OCI-LY7 (cell line): ENCODE measurements around the gene KDM2B. TPM values are rescaled to one million over a fixed set of nuclear protein-coding genes. Genes with fewer than 3 reads are reported as not detected.

Experiments
- BruUV-seq: library from RNA; stranded (reverse); fragments of 400-500 nt; replicated peaks from 2 replicates; lab custom pipeline; 2021; lab: Mats Ljungman, UMichigan
- CTCF ChIA-PET: fragments of 300-600 bp; sonication (Branson Sonifier 250); formaldehyde crosslinking; loops from one replicate; lab custom pipeline; 2022; ENCODE audit warnings: antibody characterized with exemption; ENCODE audit not compliant: unreplicated experiment; lab: Charles Lee
- POLR2A ChIA-PET: fragments of 300-600 bp; sonication (Branson Sonifier 250); formaldehyde crosslinking; loops from one replicate; lab custom pipeline; 2022; ENCODE audit warnings: antibody characterized with exemption; lab: Charles Lee
- DNase-seq: peaks from one replicate; pipeline ENCODE4 v3.0.0-alpha.2; 2015; ENCODE audit warnings: low spot score
- H2AFZ ChIP-seq: fragments of 200-600 bp; sonication (generic), shearing (Covaris generic); 2 replicates; pipeline ENCODE4 v1.6.1; 2014; ENCODE audit warnings: mild to moderate bottlenecking, antibody characterized with exemption, low read length, moderate library complexity
- H3K27ac ChIP-seq: fragments of 200-600 bp; sonication (generic); 2 replicates; pipeline ENCODE4 v1.5.1; 2014; ENCODE audit warnings: mixed run types, low read depth, mild to moderate bottlenecking, moderate library complexity, low read length, inconsistent platforms; ENCODE audit not compliant: poor library complexity, severe bottlenecking
- H3K36me3 ChIP-seq: fragments of 200-600 bp; sonication (generic); 2 replicates; pipeline ENCODE4 v1.6.1; 2014; ENCODE audit warnings: mild to moderate bottlenecking, antibody characterized with exemption, low read length, moderate library complexity, mixed read lengths; ENCODE audit not compliant: insufficient read depth
- H3K4me1 ChIP-seq: fragments of 200-600 bp; sonication (generic); 2 replicates; pipeline ENCODE4 v1.5.1; 2014; ENCODE audit warnings: mild to moderate bottlenecking, low read length; ENCODE audit not compliant: insufficient read depth, poor library complexity, severe bottlenecking
- H3K4me2 ChIP-seq: fragments of 200-600 bp; sonication (generic); 2 replicates; pipeline ENCODE4 v1.6.1; 2014; ENCODE audit warnings: mild to moderate bottlenecking, low read length
- H3K4me3 ChIP-seq: fragments of 200-600 bp; sonication (generic); 2 replicates; pipeline ENCODE4 v1.5.1; 2014; ENCODE audit warnings: mild to moderate bottlenecking, low read depth, low read length; ENCODE audit not compliant: poor library complexity, severe bottlenecking
- H3K79me2 ChIP-seq: fragments of 200-600 bp; sonication (generic); 2 replicates; pipeline ENCODE4 v1.6.1; 2016; ENCODE audit warnings: low read depth, mild to moderate bottlenecking, low read length, moderate library complexity, mixed read lengths; ENCODE audit not compliant: insufficient read depth
- H3K9me2 ChIP-seq: fragments of 200-600 bp; sonication (generic); 2 replicates; pipeline ENCODE4 v1.6.1; 2016; ENCODE audit warnings: mild to moderate bottlenecking, low read length, mixed read lengths; ENCODE audit not compliant: insufficient read depth
- H3K9me3 ChIP-seq: fragments of 200-600 bp; sonication (generic); 2 replicates; pipeline ENCODE4 v1.6.1; 2014; ENCODE audit warnings: mild to moderate bottlenecking, mixed run types, low read length, mixed read lengths
- H4K20me1 ChIP-seq: fragments of 200-600 bp; sonication (generic); 2 replicates; pipeline ENCODE4 v1.6.1; 2014; ENCODE audit warnings: mild to moderate bottlenecking, antibody characterized with exemption, low read length, moderate library complexity, mixed read lengths; ENCODE audit not compliant: insufficient read depth
- EZH2phosphoT487 ChIP-seq: fragments of 200-600 bp; sonication (generic); IDR thresholded peaks from 2 replicates; pipeline ENCODE4 v1.6.1; 2018; ENCODE audit warnings: low read depth, borderline replicate concordance, mild to moderate bottlenecking, mixed run types, antibody characterized with exemption, low read length, moderate library complexity, mixed read lengths
- intact Hi-C: fragments of 100-400 bp; cut with micrococcal nuclease; formaldehyde crosslinking; loops from one replicate; pipeline ENCODE4 v1.10.0; 2022; ENCODE audit not compliant: unreplicated experiment
- total RNA-seq, 2 experiments: library from RNA; depleted of rRNA in 1 of 2; stranded (reverse); fragments of >200 nt in 1 of 2; shearing (Covaris generic) in 1 of 2; gene quantifications; 2 replicates each; pipeline ENCODE4 v1.2.3, GENCODE V29; 2014 to 2022
- TF ChIP-seq, protein P1 (sequence below): fragments of 200-600 bp; sonication (generic); conservative IDR thresholded peaks from 2 replicates; pipeline ENCODE4 v1.5.1; 2014; ENCODE audit warnings: mild to moderate bottlenecking, antibody characterized with exemption, low read length, moderate library complexity, mixed read lengths

The KDM2B gene
- total RNA-seq, 2 experiments from 2014 or later, result 78.5 to 88.0 TPM

DNA sequence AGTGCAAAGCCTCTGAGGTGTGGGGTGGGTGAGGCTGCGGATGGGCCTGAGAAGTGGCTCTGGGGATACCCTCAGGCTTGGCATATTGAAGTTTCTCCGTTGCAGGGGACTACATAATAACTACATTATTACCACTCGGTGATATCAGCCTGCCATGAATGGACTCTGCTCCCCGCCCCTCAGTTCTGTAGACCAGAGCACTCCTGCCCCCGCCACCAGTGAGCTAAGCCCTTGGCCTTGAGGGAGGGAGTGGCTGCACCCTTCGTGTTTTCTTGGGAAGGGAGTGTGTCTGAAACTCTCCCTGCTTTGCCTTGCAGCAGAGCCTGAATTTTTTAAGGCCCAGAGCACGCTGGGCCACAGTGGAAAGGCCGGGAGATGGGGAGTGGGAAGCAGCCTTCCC is 47.2 kb upstream of the KDM2B start:
- CTCF ChIA-PET, result interaction anchor here (0.5 to 2.0 kb wide), 3 partner anchors 9 to 104 kb away, joined by 5 to 16 read pairs (median 6); no protein-coding TSS in a partner anchor
- TF ChIP-seq, protein P1, sequence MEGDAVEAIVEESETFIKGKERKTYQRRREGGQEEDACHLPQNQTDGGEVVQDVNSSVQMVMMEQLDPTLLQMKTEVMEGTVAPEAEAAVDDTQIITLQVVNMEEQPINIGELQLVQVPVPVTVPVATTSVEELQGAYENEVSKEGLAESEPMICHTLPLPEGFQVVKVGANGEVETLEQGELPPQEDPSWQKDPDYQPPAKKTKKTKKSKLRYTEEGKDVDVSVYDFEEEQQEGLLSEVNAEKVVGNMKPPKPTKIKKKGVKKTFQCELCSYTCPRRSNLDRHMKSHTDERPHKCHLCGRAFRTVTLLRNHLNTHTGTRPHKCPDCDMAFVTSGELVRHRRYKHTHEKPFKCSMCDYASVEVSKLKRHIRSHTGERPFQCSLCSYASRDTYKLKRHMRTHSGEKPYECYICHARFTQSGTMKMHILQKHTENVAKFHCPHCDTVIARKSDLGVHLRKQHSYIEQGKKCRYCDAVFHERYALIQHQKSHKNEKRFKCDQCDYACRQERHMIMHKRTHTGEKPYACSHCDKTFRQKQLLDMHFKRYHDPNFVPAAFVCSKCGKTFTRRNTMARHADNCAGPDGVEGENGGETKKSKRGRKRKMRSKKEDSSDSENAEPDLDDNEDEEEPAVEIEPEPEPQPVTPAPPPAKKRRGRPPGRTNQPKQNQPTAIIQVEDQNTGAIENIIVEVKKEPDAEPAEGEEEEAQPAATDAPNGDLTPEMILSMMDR, result no peak
- TF ChIP-seq EZH2phosphoT487, result no peak
- peak; percentile 16 for DNase-seq
- Histone ChIP-seq H3K4me2 (peak overlapping the region; percentile 84), H3K79me2 (peaks cover 30% of the 10 kb centered on the region), H3K4me1 (peaks cover 47% of the 10 kb centered on the region), H3K9me2 (no peaks in the 10 kb centered on the region), H3K27ac (peak overlapping the region; percentile 70), H3K9me3 (no peaks in the 10 kb centered on the region), H4K20me1 (peaks cover 9% of the 10 kb centered on the region; the same call in 1 of the 2 replicates), H3K4me3 (peak overlapping the region; percentile 69), H2AFZ (no peak overlapping the region), H3K36me3 (peaks cover 15% of the 10 kb centered on the region; the same call in 1 of the 2 replicates)
- BruUV-seq, result no TSS peak
- POLR2A ChIA-PET, result interaction anchor here (0.5 to 3.6 kb wide), 7 partner anchors 9 to 76 kb away, joined by 3 to 10 read pairs (median 5); no protein-coding TSS in a partner anchor
- intact Hi-C loops, result loop anchor here (2.0 to 5.0 kb wide), 2 partner anchors 55 to 174 kb away; partner anchors contain the start of gene SETD1B

DNA sequence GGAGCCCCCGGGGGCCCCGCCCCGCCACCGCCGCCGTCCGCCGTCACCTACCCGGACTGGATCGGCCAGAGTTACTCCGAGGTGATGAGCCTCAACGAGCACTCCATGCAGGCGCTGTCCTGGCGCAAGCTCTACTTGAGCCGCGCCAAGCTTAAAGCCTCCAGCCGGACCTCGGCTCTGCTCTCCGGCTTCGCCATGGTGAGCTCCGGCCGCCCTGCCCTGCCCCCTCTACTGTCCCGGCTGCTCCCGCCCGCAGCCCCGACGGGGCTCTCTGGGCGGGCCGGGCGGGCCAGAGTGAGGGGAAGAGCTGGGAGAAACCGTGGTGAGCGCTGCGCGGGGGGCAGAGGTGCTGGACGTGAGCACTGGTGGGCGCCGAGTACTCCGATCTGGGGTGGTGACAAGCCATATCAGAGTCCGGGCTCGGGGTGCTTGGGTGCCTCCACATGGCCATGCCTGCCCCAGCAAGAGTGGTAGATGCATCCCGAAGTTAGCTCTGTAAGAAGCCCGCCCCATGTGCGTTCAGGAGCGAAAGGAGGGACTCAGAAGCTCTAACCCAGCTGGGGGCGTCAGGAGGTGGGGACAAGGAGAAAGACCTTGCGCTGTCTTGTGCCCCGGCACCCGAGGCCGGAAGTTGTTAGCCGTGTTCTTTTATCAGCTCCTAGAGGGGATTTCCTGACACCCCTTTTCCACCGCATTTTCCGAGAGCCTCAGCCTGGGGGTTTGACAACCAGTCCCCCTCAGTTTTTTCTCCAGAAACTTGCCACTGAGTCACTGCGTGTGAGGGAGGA is 46.2 kb upstream of the KDM2B start:
- Histone ChIP-seq H3K4me3 (peak overlapping the region; percentile 69), H3K36me3 (peaks cover 11% of the 10 kb centered on the region; the same call in 1 of the 2 replicates), H3K4me2 (peak overlapping the region; percentile 84), H3K9me2 (no peaks in the 10 kb centered on the region), H3K9me3 (no peaks in the 10 kb centered on the region), H3K27ac (peak overlapping the region; percentile 70), H3K79me2 (peaks cover 24% of the 10 kb centered on the region), H2AFZ (peak overlapping the region; percentile 18; the same call in 1 of the 2 replicates), H4K20me1 (peaks cover 9% of the 10 kb centered on the region; the same call in 1 of the 2 replicates), H3K4me1 (peaks cover 41% of the 10 kb centered on the region)
- DNase-seq, result peak; percentile 83
- ChIA-PET POLR2A (interaction anchor here (0.6 to 3.6 kb wide), 10 partner anchors 9 to 90 kb away, joined by 3 to 10 read pairs (median 4); no protein-coding TSS in a partner anchor), CTCF (interaction anchor here (0.6 to 2.0 kb wide), 5 partner anchors 10 to 130 kb away, joined by 3 to 16 read pairs (median 3); no protein-coding TSS in a partner anchor)
- intact Hi-C loops, result loop anchor here (1.0 to 5.0 kb wide), 3 partner anchors 37 to 175 kb away; partner anchors contain the start of gene SETD1B
- TF ChIP-seq, protein P1, result peak; percentile 13
- TF ChIP-seq EZH2phosphoT487, result no peak
- TSS peak; percentile 49 for BruUV-seq
